HG03280 (cell line): ENCODE data around the gene RTL5.

Experiments
- ATAC-seq: cut with Tn5 transposase; IDR thresholded peaks from one replicate; pipeline ENCODE4 v1.9.1; 2021; ENCODE audit warnings: mild to moderate bottlenecking, moderate library complexity; ENCODE audit not compliant: unreplicated experiment

The RTL5 gene

GRCh38 chrX:72079607-72080006, 52.1 kb downstream of the RTL5 start:
- ATAC-seq: no peak

- ATAC-seq: no peak
Observed at GRCh38 chrX:72078411-72078810, 53.3 kb downstream of the RTL5 start.
